Measurements from ENCODE around the gene FKBP15.
"Not testable (repeated sequence)": the region's sequence is repeated elsewhere in the genome, so short reads cannot be mapped to it uniquely, and the experiment has no call there.

Gene FKBP15

GRCh38 chr9:113148372-113148705, 72.7 kb downstream of the FKBP15 start:
- DNase-seq: no peak

DNA sequence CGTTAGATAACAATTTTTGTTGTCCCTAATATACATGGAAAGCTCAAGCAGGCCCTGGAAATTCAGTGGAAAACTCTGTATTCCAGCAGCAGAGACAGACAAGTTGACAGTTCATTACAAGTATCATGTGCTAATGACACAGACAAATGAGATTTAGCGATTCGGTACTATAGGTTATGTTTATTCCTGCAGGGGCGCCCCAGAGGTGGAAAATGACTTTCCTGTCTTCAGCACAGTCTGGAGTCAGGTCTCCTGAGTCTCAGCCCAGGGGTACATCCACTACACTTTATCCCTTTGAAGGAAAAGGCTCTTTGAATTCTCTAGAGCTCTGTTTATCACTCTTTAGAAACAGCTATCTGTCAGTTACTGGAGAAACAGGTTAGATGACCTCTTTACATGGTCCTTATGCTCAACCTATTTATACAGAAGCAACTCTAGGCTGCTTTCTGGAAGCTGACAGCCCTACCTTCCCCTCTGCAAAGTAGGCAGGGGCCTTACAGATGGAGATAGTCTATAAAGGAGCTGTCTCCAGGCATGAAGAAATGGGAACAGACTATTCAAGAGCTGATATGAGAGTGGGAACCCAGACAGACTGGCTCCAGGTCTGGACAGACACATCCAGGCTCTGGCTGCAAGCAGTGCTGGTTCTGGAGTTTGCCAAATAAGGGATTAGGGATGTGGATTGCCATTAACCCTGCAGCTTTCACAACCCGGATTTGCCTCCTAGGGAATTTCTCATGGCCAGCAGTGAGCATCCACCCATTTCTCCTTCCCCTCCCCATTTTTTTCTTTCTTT, 77.4 kb downstream of the FKBP15 start:
- DNase-seq: no peak

DNA sequence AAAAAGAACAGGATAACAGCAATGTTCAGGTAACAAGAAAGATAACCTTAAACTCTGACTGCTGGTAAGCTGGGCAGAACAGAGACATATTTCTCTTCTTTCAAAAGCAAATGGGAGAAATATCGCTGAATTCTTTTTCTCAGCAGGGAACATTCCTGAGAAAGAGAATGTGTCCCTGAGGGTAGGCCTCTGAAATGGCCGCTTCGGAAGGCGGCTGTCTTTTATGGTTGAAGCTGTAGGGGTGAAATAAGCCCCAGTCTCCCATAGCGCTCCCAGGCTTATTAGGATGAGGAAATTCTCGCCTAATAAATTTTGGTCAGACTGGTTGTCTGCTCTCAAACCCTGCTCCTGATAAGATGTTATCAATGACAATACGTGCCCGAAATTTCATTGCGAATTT, 80.2 kb downstream of the FKBP15 start:
- not testable (repeated sequence) for DNase-seq

DNA sequence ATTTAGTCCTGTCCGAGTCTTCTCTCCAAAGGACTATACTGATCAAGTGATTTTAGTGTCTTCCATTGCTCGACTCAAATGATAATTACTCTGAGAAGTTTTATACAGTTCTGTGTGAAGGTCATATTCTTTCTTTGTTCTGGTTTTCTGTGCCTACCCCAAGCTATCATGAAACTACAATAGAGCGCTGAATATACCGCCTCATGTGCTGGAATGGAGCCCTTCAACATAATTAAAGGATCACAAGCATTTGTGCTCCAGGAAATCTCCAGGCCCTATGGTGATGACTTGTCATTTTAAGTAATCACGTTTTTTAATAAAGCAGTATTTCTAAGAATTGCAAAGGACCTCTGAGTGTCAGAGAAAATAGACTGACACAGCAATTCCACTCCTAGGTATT, 81.1 kb downstream of the FKBP15 start:
- no peak for DNase-seq

DNA sequence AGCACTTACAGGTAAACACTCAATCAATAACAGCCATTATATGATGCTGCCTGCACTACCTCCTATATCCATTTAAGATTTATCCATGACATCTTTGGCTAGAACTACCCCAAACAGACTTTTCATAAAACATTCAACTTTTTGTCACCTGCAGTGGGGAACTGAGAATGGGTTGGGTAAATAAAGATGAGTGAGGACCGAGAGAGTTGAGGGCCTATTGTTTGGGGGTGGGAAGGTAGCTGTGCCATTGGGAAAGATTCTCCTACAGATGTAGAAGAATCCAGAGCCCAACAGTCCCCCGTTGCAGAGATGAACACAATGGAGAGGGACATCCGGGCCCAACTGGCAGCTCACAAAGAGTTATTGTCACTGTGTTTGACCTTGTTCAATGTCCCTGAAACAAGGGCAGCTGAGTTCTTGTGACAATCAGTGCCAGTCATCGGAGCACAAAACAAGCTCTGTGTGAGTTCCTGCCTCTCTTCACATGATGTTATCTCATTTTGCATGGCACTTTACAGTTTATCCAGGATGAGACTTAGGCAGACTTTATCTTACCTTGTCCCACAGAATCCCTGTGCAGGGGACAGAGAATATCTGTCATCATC, 81.8 kb downstream of the FKBP15 start:
- no peak for DNase-seq

GRCh38 chr9:113138760-113139159, 82.3 kb downstream of the FKBP15 start:
- DNase-seq: no peak

DNA sequence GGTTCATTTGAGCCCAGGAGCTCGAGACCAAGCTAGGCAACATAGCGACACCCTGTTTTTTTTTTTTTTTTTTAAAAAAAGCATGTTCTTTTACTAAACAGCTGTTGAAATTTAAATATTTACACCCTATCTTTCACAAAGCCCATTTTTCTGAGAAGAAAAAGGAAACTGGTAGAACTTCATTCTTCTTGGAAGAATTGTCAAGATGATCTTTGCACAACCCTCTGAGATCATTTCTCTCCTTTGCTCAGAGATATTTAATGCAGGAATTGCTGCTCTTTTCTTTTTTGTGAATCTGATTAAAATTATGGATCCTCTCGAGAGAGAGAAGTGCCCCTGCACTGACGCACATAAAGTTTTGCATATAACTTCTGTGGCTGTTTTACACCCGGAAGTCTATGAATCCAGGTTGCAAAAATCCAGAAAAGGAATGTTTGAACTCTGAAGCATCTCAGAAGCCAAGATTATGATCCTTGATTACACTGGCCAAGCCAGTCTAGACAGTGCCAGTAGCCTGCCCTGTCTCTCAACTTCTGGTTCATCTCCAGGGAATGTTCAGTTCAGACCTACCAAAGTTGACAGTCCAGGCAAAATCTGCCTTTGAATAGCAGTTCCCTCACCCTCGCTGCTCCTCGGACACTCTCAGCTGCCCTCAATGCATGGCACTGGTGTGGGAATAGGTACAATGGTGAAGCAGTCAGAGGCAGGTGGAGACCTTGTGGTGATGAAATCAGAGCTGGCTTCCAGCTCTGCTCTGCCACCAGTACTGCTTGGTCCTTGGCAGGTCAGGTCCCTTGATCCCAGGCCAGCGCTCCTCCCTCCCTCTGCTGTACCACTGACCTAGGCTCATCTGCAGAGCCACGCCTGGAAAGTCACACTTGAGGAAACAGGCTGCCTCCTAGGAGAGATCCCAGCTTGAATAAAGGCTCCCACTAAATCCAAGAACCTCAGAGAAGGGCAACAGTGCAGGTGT, 83.6 kb downstream of the FKBP15 start:
- no peak for DNase-seq

DNA sequence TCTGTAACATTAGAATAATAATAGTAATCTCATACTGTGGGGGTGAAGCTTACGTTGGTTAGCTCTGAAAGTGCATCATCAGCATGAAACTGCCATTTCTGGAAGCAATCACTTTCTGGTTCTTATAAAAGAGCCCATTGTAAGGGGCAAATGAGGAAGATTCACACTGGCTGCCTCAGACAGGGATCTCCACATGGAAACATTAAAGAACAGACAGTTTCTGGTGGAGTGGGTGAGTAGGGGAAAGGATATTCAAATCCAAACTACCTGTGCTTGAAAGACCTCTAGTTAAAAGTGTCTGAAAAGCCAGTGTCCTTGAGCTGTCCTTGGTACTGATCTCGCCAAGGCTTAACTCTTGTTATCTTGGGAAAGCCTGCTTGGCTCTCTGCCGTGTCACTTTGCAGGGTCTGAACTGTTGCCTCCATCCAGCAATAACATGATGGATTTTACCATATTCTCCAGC, 89.4 kb downstream of the FKBP15 start:
- no peak for DNase-seq

DNA sequence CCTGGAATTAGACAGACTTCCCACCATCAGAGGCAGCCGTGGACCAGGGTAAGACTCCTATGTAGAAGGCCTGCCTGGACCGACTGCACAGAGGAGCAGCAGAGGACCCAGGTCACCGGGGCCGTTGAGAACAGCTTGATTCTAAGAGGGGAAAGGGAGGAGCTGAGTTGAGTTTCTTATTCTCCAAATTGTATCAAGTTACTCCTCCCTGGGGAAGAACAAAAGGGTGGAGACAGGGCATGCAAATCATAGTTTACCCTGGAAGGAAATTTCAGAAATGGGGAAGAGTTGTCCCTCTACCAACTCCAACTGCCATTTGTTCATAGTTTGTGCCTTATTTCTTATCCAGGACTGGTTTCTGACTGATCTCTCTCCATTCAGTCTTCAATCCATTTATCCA, 91.2 kb downstream of the FKBP15 start:
- DNase-seq: no peak

- no peak for DNase-seq
These were observed 91.6 kb downstream of the FKBP15 start for GRCh38 chr9:113129466-113129865.

DNA sequence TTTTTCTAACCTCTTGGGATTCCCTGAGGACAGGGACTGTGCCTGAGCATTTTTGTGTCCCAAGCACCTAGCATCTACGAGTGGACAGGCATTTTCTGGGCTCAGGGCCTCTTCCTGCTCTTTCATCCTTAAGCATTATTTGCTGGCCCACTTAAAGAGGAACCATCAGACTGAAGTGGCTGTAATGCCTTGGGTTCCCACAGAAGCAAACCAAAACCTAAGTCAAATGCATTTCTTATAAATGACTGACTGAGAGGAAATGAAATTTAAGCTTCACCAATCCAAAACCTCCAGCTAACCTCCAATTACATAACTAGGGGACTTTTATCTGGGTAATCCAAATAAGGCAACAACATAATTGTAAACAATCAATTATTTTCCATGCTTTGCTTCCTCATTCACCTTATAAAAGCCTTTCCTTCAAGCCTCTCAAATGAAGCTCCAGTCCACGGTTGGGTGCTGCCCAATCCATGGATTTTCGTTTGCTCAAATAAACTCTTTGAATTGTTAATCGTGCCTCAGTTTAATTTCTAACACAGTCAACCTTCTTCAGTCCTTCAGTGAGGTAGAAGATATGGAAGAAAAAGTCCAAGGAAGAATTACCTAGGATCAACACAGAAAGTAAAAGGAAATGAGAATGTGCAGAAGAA, 95.6 kb downstream of the FKBP15 start:
- no peak for DNase-seq

GRCh38 chr9:113118829-113119228, 102.2 kb downstream of the FKBP15 start:
- not testable (repeated sequence) for DNase-seq
